ENCODE data around the gene SLC16A8. TPM values are rescaled to one million over a fixed set of nuclear protein-coding genes. Genes with fewer than 3 reads are reported as not detected.
A peak's percentile ranks its signal among the peaks of the same experiment; 100 is the strongest.

SLC16A8 gene
- total and polyA plus RNA-seq, 2 of the 13 experiments (the other 11 are each of a cell fraction or from before 2014, with no cell fraction given), result not detected

GRCh38 chr22:38109371-38110001 is 25.5 kb upstream of the SLC16A8 start (continued):
- TF ChIP-seq MXI1 (IDR thresholded peaks at IDR 0.05; ENCODE audit: borderline replicate concordance, low read depth, low read length), result no peak
- TF ChIP-seq MED1 (CRISPR knock-in tag; IDR thresholded peaks at IDR 0.05), result no peak
- no peak for TF ChIP-seq RNF2 (conservative IDR thresholded peaks at IDR 0.05; ENCODE audit: low read depth)
- TF ChIP-seq ZNF224 (CRISPR knock-in tag; IDR thresholded peaks at IDR 0.05), result no peak
- 0 out of 2 replicates have a peak, but pooled peaks have one; percentile 34 for TF ChIP-seq BORCS8-MEF2B (CRISPR knock-in tag; IDR thresholded peaks at IDR 0.05)
- TF ChIP-seq HOXD1 (CRISPR knock-in tag; IDR thresholded peaks at IDR 0.05), result no peak
- no peak for TF ChIP-seq NR2C2 (CRISPR knock-in tag; IDR thresholded peaks at IDR 0.05; ENCODE audit: borderline replicate concordance)
- no peak for TF ChIP-seq ISL2 (CRISPR knock-in tag; IDR thresholded peaks at IDR 0.05)
- TF ChIP-seq ZNF451 (CRISPR knock-in tag; IDR thresholded peaks at IDR 0.05), result no peak
- no peak for TF ChIP-seq KDM2A (CRISPR knock-in tag; IDR thresholded peaks at IDR 0.05; ENCODE audit: borderline replicate concordance, low read depth)
- peak; percentile 31; the same call in 1 of the 2 replicates for TF ChIP-seq ZNF629 (CRISPR knock-in tag; conservative IDR thresholded peaks at IDR 0.05)
- no peak for TF ChIP-seq REL (CRISPR knock-in tag; conservative IDR thresholded peaks at IDR 0.05)
- no peak for TF ChIP-seq TSC22D2 (CRISPR knock-in tag; IDR thresholded peaks at IDR 0.05; ENCODE audit: borderline replicate concordance)

GRCh38 chr22:38108561-38109319 is 24.8 kb upstream of the SLC16A8 start:
- H3K9ac ChIP-seq (ENCODE audit: insufficient read depth, low read depth, low read length), result no peak overlapping the region; the same call in 1 of the 2 replicates
- intact Hi-C loops (cut with micrococcal nuclease; ENCODE audit: unreplicated experiment) (no loop called here), in situ Hi-C loops (cut with HindIII; ENCODE audit: extremely low pct_ligation_motif_present, low pct_unique_long_range_greater_than_20kb) (no loop called here)
- peaks cover 72% of the 10 kb centered on the region for H3K4me1 ChIP-seq (ENCODE audit: insufficient read depth, low read length)
- H3K27ac ChIP-seq (ENCODE audit: extremely low read length, insufficient read depth, low read length), result peak overlapping the region; percentile 72
- ATAC-seq (peak; percentile 22), FAIRE-seq (no peak), DNase-seq (ENCODE audit: low spot score) (no peak)
- peaks cover 0 to 15% of the 10 kb centered on the region in 2 experiments; a peak in 1 of 5 replicates for H3K36me3 ChIP-seq (replicated peaks in 1 of 2; ENCODE audit: control insufficient read depth in 1 of 2, insufficient read depth in 2 of 2, low read length in 2 of 2)
- H3K9me3 ChIP-seq (ENCODE audit: low read length), result no peaks in the 10 kb centered on the region
- H3K79me2 ChIP-seq (ENCODE audit: insufficient read depth, low read length), result peaks cover 3% of the 10 kb centered on the region
- H3K4me2 ChIP-seq (ENCODE audit: low read depth, low read length), result peak overlapping the region; percentile 43
- CTCF ChIA-PET (ENCODE audit: low intra/inter-chr PET ratio, low total read pairs), result no interaction called here
- peak overlapping the region in 1 of 3 experiments; percentile 47; a peak in 1 of 6 replicates for H3K4me3 ChIP-seq (replicated peaks in 1 of 3; ENCODE audit: insufficient read depth in 1 of 3, low read depth in 2 of 3, low read length in 3 of 3)
- WGBS (ENCODE audit: low lambda C conversion rate), result 52% methylated on average over 13 of the region's 15 CpGs
- H4K20me1 ChIP-seq (ENCODE audit: insufficient read depth, low read length), result no peaks in the 10 kb centered on the region; the same call in 1 of the 2 replicates
- BruUV-seq (replicated peaks), result no TSS peak
- POLR2A ChIA-PET, result interaction anchor here (0.5 to 6.1 kb wide), 2 partner anchors 71 to 87 kb away, joined by 6 to 60 read pairs; partner anchors contain the start of gene PLA2G6
- H3K27me3 ChIP-seq (ENCODE audit: control insufficient read depth in 1 of 2, insufficient read depth in 2 of 2, low read length in 2 of 2), result no peaks in the 10 kb centered on the region
- no peak overlapping the region for H2AFZ ChIP-seq (ENCODE audit: low read length)
- TF ChIP-seq ZNF652 (CRISPR knock-in tag; IDR thresholded peaks at IDR 0.05; ENCODE audit: borderline replicate concordance, low read depth) (no peak), ZNF512 (CRISPR knock-in tag; IDR thresholded peaks at IDR 0.05) (0 out of 2 replicates have a peak, but pooled peaks have one; percentile 9), AGO2 (optimal IDR thresholded peaks at IDR 0.05; ENCODE audit: low read depth, low read length) (peak; percentile 42), TFAP4 (IDR thresholded peaks at IDR 0.05; ENCODE audit: borderline replicate concordance, low read depth) (peak; percentile 44; the same call in 1 of the 2 replicates), ZNF784 (CRISPR knock-in tag; IDR thresholded peaks at IDR 0.05; ENCODE audit: borderline replicate concordance) (no peak), GFI1 (CRISPR knock-in tag; IDR thresholded peaks at IDR 0.05; ENCODE audit: borderline replicate concordance) (no peak), LCORL (IDR thresholded peaks at IDR 0.05) (no peak), LCORL (CRISPR knock-in tag; IDR thresholded peaks at IDR 0.05) (no peak; the same call in 1 of the 2 replicates)
